Stimulated activated naive CD8-positive, alpha-beta T cell treated with anti-CD3 and anti-CD28 coated beads, Interleukin-15, amount 100 ng/mL, for 72 hours (primary cell): ENCODE data around the gene INTU.
"Not testable (repeated sequence)": the region's sequence is repeated elsewhere in the genome, so short reads cannot be mapped to it uniquely, and the experiment has no call there.

Experiments
- ATAC-seq: fragments of 150-1000 bp; cut with Tn5 transposase; 2 replicates; pipeline ENCODE4 v1.10.0; 2021; ENCODE audit warnings: mild to moderate bottlenecking, moderate library complexity
- DNase-seq, 2 donors: peaks; one replicate each; pipeline ENCODE4 v3.0.0; 2021 to 2022
- H3K27ac Mint-ChIP-seq, 2 donors: one replicate each; pipeline ENCODE4 v1.8.0; 2022; ENCODE audit warnings: mild to moderate bottlenecking in 2 of 2, mixed read lengths in 2 of 2, moderate library complexity in 2 of 2
- H3K27me3 Mint-ChIP-seq: one replicate; pipeline ENCODE4 v1.8.0; 2022; ENCODE audit warnings: mixed read lengths
- H3K4me1 Mint-ChIP-seq: one replicate; pipeline ENCODE4 v1.8.0; 2022; ENCODE audit warnings: mild to moderate bottlenecking, mixed read lengths
- H3K4me3 Mint-ChIP-seq, 2 donors: one replicate each; pipeline ENCODE4 v1.8.0; 2022; ENCODE audit warnings: mild to moderate bottlenecking in 2 of 2, mixed read lengths in 2 of 2, moderate library complexity in 1 of 2
- H3K9me3 Mint-ChIP-seq, 2 donors: one replicate each; pipeline ENCODE4 v1.8.0; 2022; ENCODE audit warnings: mixed read lengths in 2 of 2

The INTU gene

DNA sequence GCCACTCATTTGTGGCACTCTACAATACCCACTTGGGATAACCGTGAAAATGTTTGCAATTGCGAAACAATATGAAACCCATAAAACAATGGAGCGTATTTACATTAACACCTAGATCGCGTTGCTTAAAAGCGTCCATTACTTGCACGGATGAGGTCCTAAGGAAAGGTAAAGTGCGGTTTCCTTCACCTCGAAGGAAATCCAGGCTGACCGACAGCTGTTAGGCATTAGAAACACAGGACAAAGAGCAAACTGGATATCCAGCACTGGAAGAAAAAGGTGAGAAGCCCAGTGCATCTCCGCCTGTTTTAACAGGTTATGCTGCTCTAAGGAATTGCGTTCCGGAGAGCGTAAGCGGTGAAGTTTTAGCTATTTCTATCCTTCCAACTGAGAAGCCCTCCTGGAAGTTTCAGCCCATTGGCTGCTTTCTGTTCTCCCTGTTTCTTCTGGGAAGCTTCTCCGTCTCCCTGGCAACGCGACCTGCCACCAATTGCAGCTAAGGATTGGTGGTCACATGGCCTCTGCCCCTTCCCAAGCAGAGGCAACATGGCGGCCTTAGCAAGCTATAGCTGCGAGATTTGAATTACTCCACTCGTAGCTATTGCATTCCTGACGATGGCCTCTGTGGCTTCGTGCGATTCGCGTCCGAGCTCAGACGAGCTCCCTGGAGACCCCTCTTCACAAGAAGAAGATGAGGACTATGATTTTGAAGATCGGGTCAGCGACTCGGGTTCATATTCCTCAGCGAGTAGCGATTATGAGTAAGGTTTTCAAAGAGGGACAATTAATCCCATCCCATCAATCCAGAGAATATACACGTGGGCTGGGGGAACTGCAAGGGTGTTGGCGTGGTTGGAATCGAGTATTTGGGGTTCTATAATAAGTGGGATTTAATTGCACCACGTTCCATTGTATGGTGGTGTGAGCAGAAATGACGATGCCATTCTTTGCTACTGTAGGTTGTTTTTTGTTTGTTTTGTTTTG lies at the start of gene INTU:
Gene INTU (plus strand): TSS at position 538 of the 984 bp plus-strand sequence. CDS start 78 bp downstream, at position 616.
- Mint-ChIP-seq H3K4me3 (peak within 1 kb of the TSS; percentile 77 to 92), H3K4me1 (peaks cover 11% of the 10 kb centered on the region), H3K9me3 (no peaks in the 10 kb centered on the region), H3K27ac (peak within 1 kb of the TSS in 1 of 2 donors; percentile 89), H3K27me3 (peaks cover 66% of the 10 kb centered on the region)
- peak; percentile 91 for ATAC-seq
- DNase-seq = peak; percentile 25 to 44

GRCh38 chr4:127586496-127586895 lies 46.3 kb upstream of the INTU start:
- not testable (repeated sequence) for H3K4me1 Mint-ChIP-seq, ATAC-seq, H3K27ac Mint-ChIP-seq, DNase-seq, H3K4me3 Mint-ChIP-seq, H3K9me3 Mint-ChIP-seq
- peaks cover 10% of the 10 kb centered on the region for H3K27me3 Mint-ChIP-seq

GRCh38 chr4:127586922-127587571 lies 45.7 kb upstream of the INTU start:
- no peak overlapping the region for H3K4me3 Mint-ChIP-seq
- H3K4me1 Mint-ChIP-seq = no peaks in the 10 kb centered on the region
- ATAC-seq = peak; percentile 71
- no peak overlapping the region for H3K27ac Mint-ChIP-seq
- peaks cover 10% of the 10 kb centered on the region for H3K27me3 Mint-ChIP-seq
- H3K9me3 Mint-ChIP-seq = no peaks in the 10 kb centered on the region
- no peak for DNase-seq

GRCh38 chr4:127589153-127589552 lies 43.6 kb upstream of the INTU start:
- peaks cover 10% of the 10 kb centered on the region for H3K27me3 Mint-ChIP-seq
- DNase-seq, H3K27ac Mint-ChIP-seq, H3K9me3 Mint-ChIP-seq, ATAC-seq, H3K4me1 Mint-ChIP-seq, H3K4me3 Mint-ChIP-seq: not testable (repeated sequence)

- ATAC-seq (no peak), DNase-seq (no peak)
- no peaks in the 10 kb centered on the region for H3K9me3 Mint-ChIP-seq
- H3K4me3 Mint-ChIP-seq = no peak overlapping the region
- H3K27me3 Mint-ChIP-seq = no peaks in the 10 kb centered on the region
- no peak overlapping the region for H3K27ac Mint-ChIP-seq
- no peaks in the 10 kb centered on the region for H3K4me1 Mint-ChIP-seq
These were observed 34.1 kb upstream of the INTU start for GRCh38 chr4:127598656-127599055.

- Mint-ChIP-seq H3K4me3 (no peak overlapping the region), H3K27ac (no peak overlapping the region), H3K9me3 (no peaks in the 10 kb centered on the region), H3K4me1 (no peaks in the 10 kb centered on the region), H3K27me3 (peaks cover 8% of the 10 kb centered on the region)
- ATAC-seq (no peak), DNase-seq (no peak)
These were observed 31.7 kb upstream of the INTU start for GRCh38 chr4:127601029-127601428.

DNA sequence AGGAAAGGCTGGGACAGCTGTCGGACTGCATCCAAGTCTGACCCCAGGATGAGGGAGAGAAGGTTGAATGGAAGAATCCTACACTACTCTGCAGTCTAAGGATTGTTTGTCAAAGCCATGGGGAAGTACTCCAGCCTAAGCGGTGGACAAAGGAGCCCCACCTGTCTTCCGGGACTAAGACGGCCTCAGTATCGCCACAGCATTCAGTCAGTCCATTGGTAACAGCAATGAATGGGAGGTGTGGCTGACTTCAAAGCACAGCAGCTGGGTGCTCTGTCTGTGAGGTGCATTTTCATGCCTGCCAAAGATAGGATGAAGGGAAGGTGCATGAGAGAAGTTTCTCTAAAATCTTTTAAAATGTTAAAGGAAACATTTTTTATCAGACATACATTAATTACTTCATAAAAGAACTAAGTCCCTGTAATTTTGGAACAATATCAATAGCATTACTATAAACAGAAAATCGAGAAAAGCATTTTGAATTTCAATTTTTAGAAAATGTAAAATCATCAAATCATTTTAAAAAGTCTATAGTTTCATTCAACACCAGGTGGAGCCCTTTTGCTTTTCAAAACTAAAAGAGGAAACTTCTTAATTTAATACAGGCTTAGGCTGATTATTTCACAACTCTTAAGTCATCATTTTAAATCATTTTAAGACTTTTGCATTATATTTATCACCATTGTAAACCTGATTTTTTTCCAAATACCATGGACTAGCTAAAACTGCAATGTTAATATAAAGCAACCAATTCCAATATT lies 27.6 kb upstream of the INTU start:
- Mint-ChIP-seq H3K9me3 (no peaks in the 10 kb centered on the region), H3K4me1 (no peaks in the 10 kb centered on the region), H3K27ac (no peak overlapping the region), H3K4me3 (no peak overlapping the region), H3K27me3 (peaks cover 14% of the 10 kb centered on the region)
- DNase-seq = no peak
- ATAC-seq = no peak

GRCh38 chr4:127606823-127607222 lies 25.9 kb upstream of the INTU start:
- H3K27ac Mint-ChIP-seq = no peak overlapping the region
- H3K9me3 Mint-ChIP-seq = no peaks in the 10 kb centered on the region
- ATAC-seq = no peak
- H3K4me1 Mint-ChIP-seq = no peaks in the 10 kb centered on the region
- H3K4me3 Mint-ChIP-seq = no peak overlapping the region
- DNase-seq = no peak
- H3K27me3 Mint-ChIP-seq = peaks cover 15% of the 10 kb centered on the region

- no peak overlapping the region for H3K27ac Mint-ChIP-seq
- ATAC-seq (no peak), DNase-seq (no peak)
- no peaks in the 10 kb centered on the region for H3K9me3 Mint-ChIP-seq
- peaks cover 25% of the 10 kb centered on the region for H3K27me3 Mint-ChIP-seq
- H3K4me1 Mint-ChIP-seq = no peaks in the 10 kb centered on the region
- no peak overlapping the region for H3K4me3 Mint-ChIP-seq
These were observed 23.3 kb upstream of the INTU start for GRCh38 chr4:127609484-127609883.

DNA sequence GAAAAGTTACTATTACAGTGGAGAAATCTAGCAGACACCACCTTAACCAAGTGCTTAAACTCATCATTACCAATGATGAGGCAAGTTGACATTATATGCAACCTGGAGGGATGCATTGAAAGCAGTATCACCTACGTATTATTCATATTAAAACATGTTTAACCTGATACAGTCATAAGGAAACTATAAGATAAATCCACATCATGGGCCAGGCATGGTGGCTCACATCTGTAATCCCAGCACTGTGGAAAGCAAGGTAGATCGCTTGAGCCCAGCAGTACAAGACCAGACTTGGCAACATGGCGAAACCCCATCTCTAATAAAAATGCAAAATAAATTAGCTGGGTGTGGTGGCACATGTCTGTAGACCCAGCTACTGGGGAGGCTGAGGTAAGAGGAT lies 22.3 kb upstream of the INTU start:
- ATAC-seq (no peak), DNase-seq (no peak)
- H3K9me3 Mint-ChIP-seq = no peaks in the 10 kb centered on the region
- H3K27me3 Mint-ChIP-seq = peaks cover 23% of the 10 kb centered on the region
- H3K4me3 Mint-ChIP-seq = no peak overlapping the region
- no peak overlapping the region for H3K27ac Mint-ChIP-seq
- no peaks in the 10 kb centered on the region for H3K4me1 Mint-ChIP-seq

- ATAC-seq (no peak), DNase-seq (no peak)
- no peak overlapping the region for H3K4me3 Mint-ChIP-seq
- H3K27ac Mint-ChIP-seq = no peak overlapping the region
- peaks cover 0 to 6% of the 10 kb centered on the region in 2 donors for H3K9me3 Mint-ChIP-seq
- H3K27me3 Mint-ChIP-seq = peaks cover 44% of the 10 kb centered on the region
- H3K4me1 Mint-ChIP-seq = no peaks in the 10 kb centered on the region
These were observed 15.9 kb upstream of the INTU start for GRCh38 chr4:127616898-127617297.

DNA sequence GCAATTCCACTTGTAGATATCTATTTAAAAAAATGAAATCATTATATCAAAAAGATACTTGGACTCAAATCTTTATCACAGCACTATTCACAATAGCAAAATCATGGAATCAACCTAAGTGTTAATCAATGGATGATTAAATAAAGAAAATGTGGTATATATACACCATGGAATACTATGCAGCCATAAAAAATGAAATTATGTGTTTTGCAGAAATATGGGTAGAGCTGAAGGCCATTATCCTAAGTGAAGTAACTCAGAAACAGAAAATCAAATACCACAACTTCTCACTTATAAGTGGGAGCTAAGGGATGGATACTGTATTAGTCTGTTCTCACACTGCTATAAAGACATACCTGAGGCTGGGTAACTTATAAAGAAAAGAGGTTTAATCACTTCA lies 14.3 kb upstream of the INTU start:
- peaks cover 8% of the 10 kb centered on the region for H3K4me1 Mint-ChIP-seq
- H3K4me3 Mint-ChIP-seq = no peak overlapping the region
- peaks cover 48% of the 10 kb centered on the region for H3K27me3 Mint-ChIP-seq
- peaks cover 0 to 6% of the 10 kb centered on the region in 2 donors for H3K9me3 Mint-ChIP-seq
- DNase-seq = no peak
- ATAC-seq = no peak
- peak overlapping the region in 1 of 2 donors; percentile 34 for H3K27ac Mint-ChIP-seq

DNA sequence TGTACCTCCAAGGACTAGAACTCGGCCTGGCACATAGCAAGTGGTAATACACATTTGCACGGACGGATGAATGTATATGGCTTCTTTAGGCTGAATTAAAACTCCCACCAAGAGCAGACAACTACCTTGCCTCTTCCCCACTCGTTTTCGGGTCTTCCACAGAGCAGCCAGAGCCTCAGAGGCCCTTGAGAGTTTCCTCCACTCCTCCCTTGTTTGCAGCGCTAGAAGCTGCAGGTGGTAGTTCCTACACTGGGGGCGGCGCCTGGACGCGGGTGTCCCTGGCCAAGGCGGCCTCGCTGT lies 10.2 kb upstream of the INTU start:
- peaks cover 0 to 6% of the 10 kb centered on the region in 2 donors for H3K9me3 Mint-ChIP-seq
- no peak overlapping the region for H3K27ac Mint-ChIP-seq
- peaks cover 55% of the 10 kb centered on the region for H3K27me3 Mint-ChIP-seq
- H3K4me3 Mint-ChIP-seq = peak overlapping the region; percentile 53 to 63
- DNase-seq = no peak
- H3K4me1 Mint-ChIP-seq = peaks cover 16% of the 10 kb centered on the region
- ATAC-seq = peak; percentile 36

DNA sequence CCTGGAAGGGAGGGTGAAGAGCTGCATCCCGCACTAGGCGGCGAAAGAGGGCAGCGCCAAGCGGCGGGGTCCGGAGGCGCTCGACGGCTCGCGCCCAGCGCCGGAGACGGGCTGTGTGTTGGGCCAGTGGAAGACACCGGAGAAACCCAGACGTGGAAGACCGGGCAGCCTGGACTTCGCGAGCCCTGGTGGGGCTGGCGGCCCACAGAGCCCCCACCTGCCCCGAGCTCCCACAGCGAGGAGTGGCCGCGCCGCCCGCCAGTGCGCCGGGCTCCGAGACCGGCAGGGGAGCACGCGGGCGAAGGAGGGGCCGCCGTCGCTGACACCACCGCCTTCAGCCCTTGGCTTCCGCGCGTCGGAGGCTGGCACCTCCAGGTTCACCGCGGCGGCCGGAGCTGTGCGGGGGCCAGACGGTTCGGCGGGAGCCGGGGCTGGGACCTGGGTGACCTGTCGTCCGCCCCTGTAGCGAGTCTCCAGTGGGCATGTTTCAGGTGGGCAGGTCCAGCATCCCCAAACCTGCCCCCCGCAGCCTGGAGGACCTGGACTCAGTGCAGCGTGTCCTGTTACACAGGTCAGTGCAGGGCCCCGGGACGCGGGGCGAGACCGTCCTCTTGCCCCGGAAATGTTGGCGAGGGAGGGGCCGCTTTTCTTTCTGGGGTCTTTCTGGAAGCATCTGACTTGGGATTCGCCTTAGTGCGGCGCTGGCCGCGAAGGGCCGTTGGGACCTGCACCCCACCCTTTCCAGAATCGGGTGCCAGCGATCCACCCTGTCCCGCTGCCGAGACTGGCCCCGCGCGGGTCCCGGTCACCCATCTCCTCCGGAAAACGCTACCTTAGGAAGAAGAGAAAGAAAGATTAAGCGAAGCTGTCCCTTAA lies 9.6 kb upstream of the INTU start:
- Mint-ChIP-seq H3K27me3 (peaks cover 60% of the 10 kb centered on the region), H3K4me1 (peaks cover 16% of the 10 kb centered on the region), H3K4me3 (peak overlapping the region; percentile 73 to 76), H3K27ac (no peak overlapping the region), H3K9me3 (peaks cover 0 to 6% of the 10 kb centered on the region in 2 donors)
- ATAC-seq (peak; percentile 85), DNase-seq (peak; percentile 16 to 20)

DNA sequence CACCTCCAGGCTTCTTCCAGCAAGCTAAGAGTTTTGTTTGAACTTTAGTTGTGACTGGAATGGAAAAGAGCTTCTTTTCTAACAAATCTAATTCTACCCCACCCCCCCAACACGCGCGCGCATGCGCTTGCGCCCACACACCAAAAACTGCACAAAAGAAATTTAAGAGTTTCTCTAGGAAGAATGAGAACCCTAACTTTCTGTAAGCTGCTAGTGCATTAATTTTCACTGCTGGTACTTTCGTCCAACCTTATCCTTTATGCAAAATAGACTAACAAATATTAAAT lies 9.0 kb upstream of the INTU start:
- H3K4me1 Mint-ChIP-seq = peaks cover 16% of the 10 kb centered on the region
- H3K27me3 Mint-ChIP-seq = peaks cover 61% of the 10 kb centered on the region
- H3K4me3 Mint-ChIP-seq = peak overlapping the region; percentile 73 to 76
- peaks cover 0 to 3% of the 10 kb centered on the region in 2 donors for H3K9me3 Mint-ChIP-seq
- DNase-seq (no peak), ATAC-seq (no peak)
- no peak overlapping the region for H3K27ac Mint-ChIP-seq
